Nucleus accumbens (tissue), 56 donors: ENCODE results near the gene CERS1.

ENCODE experiments used
- DNase-seq, 56 donors: peaks; one replicate each; lab custom pipeline; 2025; lab: John Stamatoyannopoulos, UW

Gene CERS1

GRCh38 chr19:18895824-18896341 is at the start of gene CERS1:
Gene CERS1 (minus strand): TSS chr19:18896158. CDS start chr19:18896072, 86 bp downstream.
- DNase-seq, result peak in 38 of 56 donors; percentile 16 to 80 (median 41)

DNA sequence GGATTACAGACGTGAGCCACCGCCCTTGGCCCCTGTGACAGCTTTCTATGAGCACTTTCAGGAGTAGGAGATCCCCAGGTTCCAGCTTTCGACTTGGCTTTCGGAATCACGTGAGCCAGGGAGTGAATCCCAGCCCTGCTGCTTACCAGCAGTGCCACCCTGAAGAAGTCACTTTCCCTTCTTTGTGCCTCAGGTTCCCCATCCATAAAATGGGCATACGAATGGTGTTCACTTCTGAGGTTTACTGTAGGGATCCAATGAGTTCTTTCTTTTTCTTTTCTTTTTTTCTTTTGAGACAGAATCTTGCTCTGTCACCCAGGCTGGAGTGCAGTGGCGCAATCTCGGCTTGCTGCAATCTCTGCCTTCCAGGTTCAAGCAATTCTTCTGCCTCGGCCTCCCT is 49.3 kb upstream of the CERS1 start:
- DNase-seq, result no peak

- DNase-seq, result peak in 3 of 56 donors; percentile 12 to 31 (median 20)
These were observed 47.5 kb upstream of the CERS1 start for GRCh38 chr19:18943465-18943864.

DNA sequence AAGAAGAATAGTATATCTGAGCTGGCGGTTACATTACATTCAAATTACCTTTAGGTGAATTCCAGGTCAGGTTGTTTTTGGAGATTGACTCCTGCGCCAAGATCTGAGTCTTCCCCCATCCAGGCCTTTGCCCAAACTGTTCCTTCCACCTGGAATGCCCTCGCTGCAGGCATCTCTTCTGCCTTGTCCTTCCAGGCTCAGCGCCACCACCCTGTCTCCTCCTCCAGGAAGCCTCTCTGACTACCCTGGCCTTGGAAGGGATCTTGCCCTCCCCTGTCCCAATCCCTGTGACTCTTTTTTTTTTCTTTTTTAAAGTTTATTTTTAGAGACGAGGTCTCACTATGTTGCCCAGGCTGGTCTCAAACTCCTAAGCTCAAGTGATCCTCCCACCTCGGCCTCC is 46.7 kb upstream of the CERS1 start:
- no peak for DNase-seq

- DNase-seq, result peak in 5 of 56 donors; percentile 5 to 42 (median 10)
These were observed 45.8 kb upstream of the CERS1 start for GRCh38 chr19:18941628-18942354.

DNA sequence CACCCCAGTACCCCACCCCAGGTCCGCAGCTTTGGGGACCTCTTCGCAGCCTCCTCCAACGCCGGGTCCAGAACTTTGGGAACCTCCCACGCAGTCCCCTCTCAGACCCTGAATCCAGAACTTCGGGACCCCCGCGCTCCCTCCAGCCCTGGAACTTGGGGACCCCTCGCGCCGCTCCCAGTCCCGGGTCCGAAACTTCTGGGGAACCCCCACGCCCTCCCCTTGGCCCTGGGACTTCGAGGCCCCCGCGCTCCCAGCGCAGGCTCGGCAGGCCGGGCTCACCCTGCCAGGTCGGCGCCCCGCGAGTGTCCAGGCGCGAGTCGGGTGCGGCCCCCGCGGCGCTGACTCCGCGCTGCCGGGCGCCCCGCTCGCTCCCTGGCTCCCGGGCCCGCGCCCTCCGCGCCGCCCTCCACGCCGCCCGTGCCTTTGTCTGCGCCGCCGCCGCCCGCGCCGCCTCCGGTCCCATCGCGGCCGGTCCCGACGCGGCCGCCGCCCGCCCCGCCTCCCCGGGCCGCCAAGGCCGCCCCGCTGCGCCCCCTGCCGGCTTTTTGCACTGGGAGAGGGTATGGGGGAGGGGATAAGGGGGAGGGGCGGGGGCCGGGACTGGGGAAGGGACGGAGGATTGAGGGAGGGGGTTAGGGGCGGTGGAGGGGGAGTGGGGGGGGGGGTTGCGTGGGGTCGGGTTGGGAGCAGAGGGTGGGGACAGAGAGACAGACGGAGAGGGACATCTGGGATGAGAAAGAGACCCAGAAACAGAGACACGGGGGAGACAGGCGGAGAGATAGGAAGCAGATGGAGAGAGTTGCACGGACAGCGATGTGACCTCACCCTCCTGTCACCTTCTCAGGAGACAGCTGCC is 45.0 kb upstream of the CERS1 start, which contains the start of gene HOMER3:
TSS of gene HOMER3 (minus strand) at position 449 of the 859 bp plus-strand sequence. CDS start 2,235 bp downstream, outside the sequence.
- peak in 52 of 56 donors; percentile 7 to 90 (median 60) for DNase-seq

DNA sequence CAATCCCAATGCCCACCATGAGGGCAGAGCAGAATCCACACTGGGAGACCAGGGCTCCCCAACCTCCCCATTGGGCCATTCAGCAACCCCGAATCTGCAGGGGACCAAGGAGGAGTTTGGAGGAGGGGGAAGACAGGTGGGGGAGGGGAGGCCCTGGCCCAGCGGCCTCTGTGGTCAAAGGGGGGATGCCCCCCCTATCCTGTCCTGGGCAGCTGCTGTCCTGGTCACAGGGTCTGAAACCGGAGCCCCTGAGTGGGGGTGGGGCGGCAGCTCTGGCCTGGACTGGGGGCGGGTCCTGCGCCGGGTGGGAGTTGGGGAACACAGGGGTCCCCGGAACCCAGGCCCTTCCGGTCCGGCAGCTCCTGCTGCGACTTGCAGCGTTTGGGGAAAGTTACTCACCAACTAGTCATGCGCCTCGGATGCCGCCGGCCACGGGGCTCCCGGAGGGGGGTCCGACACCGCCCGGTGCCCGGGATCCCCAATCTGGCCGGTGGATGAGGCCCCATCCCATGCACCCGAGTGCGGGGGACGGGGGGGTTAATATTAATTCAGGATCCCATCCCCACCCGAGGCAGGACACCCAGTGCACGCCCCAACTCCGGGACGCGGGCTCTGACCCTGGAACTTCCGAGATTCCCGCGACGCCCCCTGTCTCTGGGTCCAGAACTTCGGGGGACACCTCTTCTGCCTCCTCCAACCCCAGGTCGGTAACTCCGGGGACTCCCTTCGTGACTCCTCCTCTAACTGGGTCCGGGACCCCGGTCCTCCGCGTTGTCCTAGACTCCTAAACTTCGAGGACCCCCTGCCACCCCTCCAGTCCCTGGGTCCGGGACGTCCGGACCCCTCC is 44.2 kb upstream of the CERS1 start:
- peak in 44 of 56 donors; percentile 5 to 79 (median 44) for DNase-seq

DNA sequence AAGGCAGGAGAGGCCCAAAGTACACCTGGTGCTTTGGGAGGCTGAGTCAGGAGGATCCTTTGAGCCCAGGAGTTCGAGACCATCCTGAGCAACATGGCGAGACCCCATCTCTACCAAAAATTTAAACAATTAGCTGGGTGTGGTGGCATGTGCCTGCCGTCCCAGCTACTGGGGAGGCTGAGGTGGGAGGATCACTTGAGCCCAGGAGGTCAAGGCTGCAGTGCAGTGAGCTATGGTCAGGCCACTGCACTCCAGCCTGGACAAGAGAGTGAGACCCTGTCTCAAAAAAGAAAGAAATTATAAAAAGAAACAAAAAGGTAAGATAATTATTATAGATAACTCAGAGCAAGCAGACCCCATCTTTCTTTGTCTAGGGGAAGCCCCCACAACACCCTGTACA is 43.2 kb upstream of the CERS1 start:
- no peak for DNase-seq

DNA sequence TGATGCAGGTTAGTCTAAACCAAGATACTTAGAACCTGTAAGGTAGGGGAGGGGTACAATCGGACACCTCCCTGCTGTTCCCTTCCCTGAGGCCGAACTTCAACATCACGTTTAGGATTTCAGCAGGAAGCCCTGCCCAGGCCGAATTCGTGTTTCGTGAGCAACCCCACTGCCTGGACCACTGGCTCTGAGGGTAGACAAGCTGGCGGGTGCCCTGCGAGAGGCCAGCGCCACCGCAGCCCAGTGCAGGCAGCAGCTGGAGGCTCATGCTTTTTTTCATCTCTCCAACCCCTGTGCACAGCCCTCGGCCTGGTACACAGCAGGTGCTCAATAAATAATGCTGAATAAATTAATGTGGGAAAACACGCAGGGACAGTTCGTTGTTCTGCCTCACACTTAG is 37.3 kb upstream of the CERS1 start:
- no peak for DNase-seq

GRCh38 chr19:18932216-18932841 is 36.4 kb upstream of the CERS1 start:
- peak in 51 of 56 donors; percentile 4 to 87 (median 51) for DNase-seq

DNA sequence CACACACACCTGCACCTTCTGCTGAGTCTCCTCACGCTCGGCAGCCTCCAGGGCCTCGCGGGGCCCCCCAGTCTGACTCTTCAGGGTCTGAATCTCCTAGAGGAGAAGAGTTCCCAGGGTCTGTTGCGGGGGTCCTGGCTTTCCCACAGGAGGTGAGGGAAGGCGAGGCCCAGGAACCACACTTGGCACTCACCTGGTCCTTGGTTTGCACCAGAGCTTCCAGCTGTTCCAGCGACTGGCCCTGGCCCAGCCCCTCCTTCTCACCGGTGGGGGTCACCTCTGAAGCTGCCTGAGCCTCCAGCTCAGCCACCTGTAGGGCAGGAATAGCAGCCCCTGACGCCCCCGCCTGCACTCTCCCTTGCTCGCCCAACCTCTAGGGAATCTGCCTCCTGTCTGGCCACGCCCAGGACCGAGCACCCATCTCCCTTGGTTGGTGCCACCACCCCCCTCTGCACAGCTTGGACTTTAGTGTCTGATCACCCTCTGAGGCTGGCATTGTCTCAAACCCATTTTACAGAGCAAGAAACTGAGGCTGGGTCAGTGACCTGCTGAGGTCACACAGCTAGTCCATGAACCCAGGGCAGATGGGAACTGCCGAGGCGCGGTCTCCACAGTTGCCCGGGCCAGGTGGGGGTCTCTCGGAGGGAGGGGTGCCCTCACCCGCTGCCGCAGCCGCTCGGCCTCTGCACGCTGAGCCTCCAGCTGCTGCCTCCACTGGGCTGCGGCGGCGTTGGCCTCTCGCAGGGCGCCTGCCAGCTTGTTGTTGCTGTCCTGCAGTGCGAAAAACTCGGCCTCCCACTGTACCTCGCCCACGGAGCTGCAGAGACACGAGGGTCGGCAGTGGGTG is 35.6 kb upstream of the CERS1 start:
- no peak for DNase-seq

DNA sequence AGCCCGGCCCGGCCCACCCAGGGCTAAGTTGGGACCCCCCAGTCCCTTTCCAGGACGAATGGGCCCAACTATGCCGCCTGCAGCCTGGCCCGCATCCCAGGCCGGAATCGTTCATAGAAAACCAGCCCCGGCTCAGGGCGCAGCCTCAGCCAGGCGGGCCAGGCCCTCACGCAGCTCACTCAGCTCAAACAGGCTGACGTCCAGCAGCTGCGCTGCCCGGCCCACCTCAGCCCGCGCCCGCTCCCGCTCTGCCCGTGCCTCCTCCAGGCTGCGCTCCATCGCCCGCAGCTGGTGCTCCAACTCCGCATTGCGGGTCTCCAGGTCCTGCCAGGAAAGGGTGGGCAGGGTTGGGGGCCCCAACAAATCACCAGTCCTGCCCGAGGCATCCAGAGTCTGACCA is 33.4 kb upstream of the CERS1 start:
- DNase-seq, result no peak

GRCh38 chr19:18928018-18928805 is 32.3 kb upstream of the CERS1 start:
- DNase-seq, result no peak

- no peak for DNase-seq
These were observed 28.8 kb upstream of the CERS1 start for GRCh38 chr19:18924684-18925213.

- DNase-seq, result no peak
These were observed 26.4 kb upstream of the CERS1 start for GRCh38 chr19:18922228-18922985.

DNA sequence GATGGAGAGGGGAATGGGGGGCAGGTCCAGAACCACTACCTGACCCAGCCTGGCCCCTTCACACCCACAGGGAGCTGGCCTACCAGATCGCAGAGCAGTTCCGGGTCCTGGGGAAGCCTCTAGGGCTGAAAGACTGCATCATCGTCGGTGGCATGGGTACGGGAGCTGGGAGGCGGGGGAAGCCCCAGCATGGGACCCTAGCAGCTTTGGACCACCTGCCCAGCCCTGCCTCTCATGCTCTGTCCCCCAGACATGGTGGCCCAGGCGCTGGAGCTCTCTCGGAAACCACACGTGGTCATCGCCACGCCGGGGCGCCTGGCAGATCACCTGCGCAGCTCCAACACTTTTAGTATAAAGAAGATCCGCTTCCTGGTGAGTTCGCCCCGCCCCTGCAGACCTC is 25.6 kb upstream of the CERS1 start:
- DNase-seq, result no peak

DNA sequence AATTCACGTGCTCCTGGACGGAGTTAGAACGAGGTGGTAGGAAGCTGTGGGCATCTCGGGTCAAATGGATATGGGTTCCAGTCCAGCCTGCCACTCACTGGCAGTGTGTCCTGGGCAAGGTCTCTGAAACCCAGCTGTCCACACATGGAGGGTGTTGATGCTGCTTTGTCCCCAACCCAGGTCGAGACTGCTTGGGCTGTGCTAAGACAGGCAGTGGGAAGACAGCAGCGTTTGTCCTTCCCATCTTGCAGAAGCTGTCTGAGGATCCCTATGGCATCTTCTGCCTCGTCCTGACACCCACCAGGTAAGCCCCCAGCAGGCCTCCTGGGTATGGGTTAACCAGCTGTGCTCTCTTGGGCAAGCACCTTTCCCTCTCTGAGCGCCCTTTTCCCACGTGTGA is 24.4 kb upstream of the CERS1 start:
- DNase-seq, result no peak
